Uterine smooth muscle cell (primary cell): ENCODE measurements around the gene PRDM4. TPM values are rescaled to one million over a fixed set of nuclear protein-coding genes. Genes with fewer than 3 reads are reported as not detected.

ENCODE experiments used
- total RNA-seq: library from RNA; depleted of rRNA; stranded (reverse); fragments of >200 nt; gene quantifications from 2 replicates; pipeline ENCODE4 v1.2.3, GENCODE V29; 2014

Gene PRDM4
- total RNA-seq: 29.9 and 30.7 TPM in 2 replicates

GRCh38 chr12:107760809-107761501, at the start of gene PRDM4:
Gene PRDM4 (minus strand): TSS chr12:107761137. CDS start chr12:107760515, 622 bp downstream.

GRCh38 chr12:107774349-107775029, 13.6 kb upstream of the PRDM4 start, which contains the start of gene ASCL4:
Gene ASCL4 (plus strand): TSS chr12:107774704. CDS start chr12:107775219, 515 bp downstream.

GRCh38 chr12:107685360-107686248, 75.3 kb downstream of the PRDM4 start, which contains the start of gene PWP1:
Gene PWP1 (plus strand): TSS chr12:107685799. CDS start chr12:107685900, 101 bp downstream.

Other genes with a start within 250 kb of the PRDM4 start
- 104 and 200 TPM in 2 replicates for gene PWP1, start 75.3 kb downstream of the PRDM4 start, total RNA-seq
- gene ASCL4, start 13.6 kb upstream of the PRDM4 start, total RNA-seq: not detected in 2 replicates